BJ (cell line): ENCODE data around the gene UGT2B7. TPM values are rescaled to one million over a fixed set of nuclear protein-coding genes. Genes with fewer than 3 reads are reported as not detected.
A peak's percentile ranks its signal among the peaks of the same experiment; 100 is the strongest.

ENCODE experiments used
- CTCF ChIA-PET: fragments of 350-600 bp; formaldehyde crosslinking; extraction: SDS; loops from one replicate; lab custom pipeline; 2021; ENCODE audit warnings: antibody characterized with exemption, inconsistent platforms; lab: Yijun Ruan, JAX
- POLR2A ChIA-PET: fragments of 300-600 bp; sonication (Branson Sonifier 250); formaldehyde crosslinking; extraction: SDS; loops from one replicate; lab custom pipeline; 2021; ENCODE audit warnings: antibody characterized with exemption; lab: Charles Lee
- DNase-seq: peaks from one replicate; pipeline ENCODE4 v3.0.0-alpha.2; 2011; ENCODE audit warnings: low read depth
- H3K27me3 ChIP-seq: 2 replicates; pipeline ENCODE4 v1.6.0; 2011; ENCODE audit warnings: low read length; ENCODE audit not compliant: control insufficient read depth, insufficient read depth
- H3K36me3 ChIP-seq: 2 replicates; pipeline ENCODE4 v1.5.1; 2011; ENCODE audit warnings: low read length; ENCODE audit not compliant: control insufficient read depth, insufficient read depth
- H3K4me3 ChIP-seq: 2 replicates; pipeline ENCODE4 v1.5.1; 2011; ENCODE audit warnings: low read depth, mild to moderate bottlenecking, control low read depth, low read length
- CTCF ChIP-seq: IDR thresholded peaks from 2 replicates; pipeline ENCODE4 v1.5.1; 2011; ENCODE audit warnings: low read depth, mild to moderate bottlenecking, control low read depth, inconsistent platforms, low read length, moderate library complexity; ENCODE audit not compliant: insufficient read depth
- polyA plus RNA-seq: library from polyadenylated mRNA; depleted of rRNA; stranded (reverse); fragments of >200 nt; gene quantifications from 2 replicates; pipeline ENCODE4 v1.2.3, GENCODE V29; 2011

Gene UGT2B7
- polyA plus RNA-seq, 1 experiment, result not detected

GRCh38 chr4:69054578-69055200 is 41.6 kb upstream of the UGT2B7 start:
- Histone ChIP-seq H3K27me3 (no peaks in the 10 kb centered on the region), H3K4me3 (no peak overlapping the region), H3K36me3 (no peaks in the 10 kb centered on the region)
- DNase-seq, result peak; percentile 9
- TF ChIP-seq CTCF, result no peak
- POLR2A ChIA-PET, result no interaction called here
- CTCF ChIA-PET, result no interaction called here

- no peak for TF ChIP-seq CTCF
- no peak for DNase-seq
- H3K27me3 ChIP-seq, result no peaks in the 10 kb centered on the region
- CTCF ChIA-PET, result interaction anchor here (0.6 to 1.0 kb wide), 2 partner anchors 16 to 77 kb away, joined by 3 read pairs; no protein-coding TSS in a partner anchor
- POLR2A ChIA-PET, result no interaction called here
- H3K4me3 ChIP-seq, result no peak overlapping the region
- H3K36me3 ChIP-seq, result no peaks in the 10 kb centered on the region
Observed at GRCh38 chr4:69056150-69056549, 40.1 kb upstream of the UGT2B7 start.

- H3K36me3 ChIP-seq, result no peaks in the 10 kb centered on the region
- CTCF ChIA-PET, result interaction anchor here (1.0 kb wide), 1 partner anchor 15 kb away, joined by 3 read pairs; no protein-coding TSS in a partner anchor
Observed at GRCh38 chr4:69056921-69057550, 39.2 kb upstream of the UGT2B7 start.

GRCh38 chr4:69057620-69058409 is 38.5 kb upstream of the UGT2B7 start:
- TF ChIP-seq CTCF, result no peak
- H3K36me3 ChIP-seq, result no peaks in the 10 kb centered on the region
- ChIA-PET POLR2A (no interaction called here), CTCF (no interaction called here)
- no peaks in the 10 kb centered on the region for H3K27me3 ChIP-seq
- H3K4me3 ChIP-seq, result no peak overlapping the region
- no peak for DNase-seq

More at GRCh38 chr4:69056921-69057550, 39.2 kb upstream of the UGT2B7 start:
- no peak overlapping the region for H3K4me3 ChIP-seq
- no peak for DNase-seq
- POLR2A ChIA-PET, result no interaction called here
- no peaks in the 10 kb centered on the region for H3K27me3 ChIP-seq
- no peak for TF ChIP-seq CTCF
